ENCODE data around the gene RHOB. TPM values are rescaled to one million over a fixed set of nuclear protein-coding genes. Genes with fewer than 3 reads are reported as not detected.
A peak's percentile ranks its signal among the peaks of the same experiment; 100 is the strongest.

Gene RHOB
- total and polyA plus RNA-seq, 2 of the 13 experiments (the other 11 are each of a cell fraction or from before 2014, with no cell fraction given): 192 to 268 TPM

DNA sequence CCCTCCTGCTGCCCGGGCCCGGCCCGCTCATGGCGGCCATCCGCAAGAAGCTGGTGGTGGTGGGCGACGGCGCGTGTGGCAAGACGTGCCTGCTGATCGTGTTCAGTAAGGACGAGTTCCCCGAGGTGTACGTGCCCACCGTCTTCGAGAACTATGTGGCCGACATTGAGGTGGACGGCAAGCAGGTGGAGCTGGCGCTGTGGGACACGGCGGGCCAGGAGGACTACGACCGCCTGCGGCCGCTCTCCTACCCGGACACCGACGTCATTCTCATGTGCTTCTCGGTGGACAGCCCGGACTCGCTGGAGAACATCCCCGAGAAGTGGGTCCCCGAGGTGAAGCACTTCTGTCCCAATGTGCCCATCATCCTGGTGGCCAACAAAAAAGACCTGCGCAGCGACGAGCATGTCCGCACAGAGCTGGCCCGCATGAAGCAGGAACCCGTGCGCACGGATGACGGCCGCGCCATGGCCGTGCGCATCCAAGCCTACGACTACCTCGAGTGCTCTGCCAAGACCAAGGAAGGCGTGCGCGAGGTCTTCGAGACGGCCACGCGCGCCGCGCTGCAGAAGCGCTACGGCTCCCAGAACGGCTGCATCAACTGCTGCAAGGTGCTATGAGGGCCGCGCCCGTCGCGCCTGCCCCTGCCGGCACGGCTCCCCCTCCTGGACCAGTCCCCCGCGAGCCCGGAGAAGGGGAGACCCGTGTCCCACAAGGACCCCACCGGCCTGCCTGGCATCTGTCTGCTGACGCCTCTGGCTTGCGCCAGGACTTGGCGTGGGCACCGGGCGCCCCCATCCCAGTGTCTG is 767 bp downstream of the RHOB start (continued):
- TF ChIP-seq, protein P1, sequence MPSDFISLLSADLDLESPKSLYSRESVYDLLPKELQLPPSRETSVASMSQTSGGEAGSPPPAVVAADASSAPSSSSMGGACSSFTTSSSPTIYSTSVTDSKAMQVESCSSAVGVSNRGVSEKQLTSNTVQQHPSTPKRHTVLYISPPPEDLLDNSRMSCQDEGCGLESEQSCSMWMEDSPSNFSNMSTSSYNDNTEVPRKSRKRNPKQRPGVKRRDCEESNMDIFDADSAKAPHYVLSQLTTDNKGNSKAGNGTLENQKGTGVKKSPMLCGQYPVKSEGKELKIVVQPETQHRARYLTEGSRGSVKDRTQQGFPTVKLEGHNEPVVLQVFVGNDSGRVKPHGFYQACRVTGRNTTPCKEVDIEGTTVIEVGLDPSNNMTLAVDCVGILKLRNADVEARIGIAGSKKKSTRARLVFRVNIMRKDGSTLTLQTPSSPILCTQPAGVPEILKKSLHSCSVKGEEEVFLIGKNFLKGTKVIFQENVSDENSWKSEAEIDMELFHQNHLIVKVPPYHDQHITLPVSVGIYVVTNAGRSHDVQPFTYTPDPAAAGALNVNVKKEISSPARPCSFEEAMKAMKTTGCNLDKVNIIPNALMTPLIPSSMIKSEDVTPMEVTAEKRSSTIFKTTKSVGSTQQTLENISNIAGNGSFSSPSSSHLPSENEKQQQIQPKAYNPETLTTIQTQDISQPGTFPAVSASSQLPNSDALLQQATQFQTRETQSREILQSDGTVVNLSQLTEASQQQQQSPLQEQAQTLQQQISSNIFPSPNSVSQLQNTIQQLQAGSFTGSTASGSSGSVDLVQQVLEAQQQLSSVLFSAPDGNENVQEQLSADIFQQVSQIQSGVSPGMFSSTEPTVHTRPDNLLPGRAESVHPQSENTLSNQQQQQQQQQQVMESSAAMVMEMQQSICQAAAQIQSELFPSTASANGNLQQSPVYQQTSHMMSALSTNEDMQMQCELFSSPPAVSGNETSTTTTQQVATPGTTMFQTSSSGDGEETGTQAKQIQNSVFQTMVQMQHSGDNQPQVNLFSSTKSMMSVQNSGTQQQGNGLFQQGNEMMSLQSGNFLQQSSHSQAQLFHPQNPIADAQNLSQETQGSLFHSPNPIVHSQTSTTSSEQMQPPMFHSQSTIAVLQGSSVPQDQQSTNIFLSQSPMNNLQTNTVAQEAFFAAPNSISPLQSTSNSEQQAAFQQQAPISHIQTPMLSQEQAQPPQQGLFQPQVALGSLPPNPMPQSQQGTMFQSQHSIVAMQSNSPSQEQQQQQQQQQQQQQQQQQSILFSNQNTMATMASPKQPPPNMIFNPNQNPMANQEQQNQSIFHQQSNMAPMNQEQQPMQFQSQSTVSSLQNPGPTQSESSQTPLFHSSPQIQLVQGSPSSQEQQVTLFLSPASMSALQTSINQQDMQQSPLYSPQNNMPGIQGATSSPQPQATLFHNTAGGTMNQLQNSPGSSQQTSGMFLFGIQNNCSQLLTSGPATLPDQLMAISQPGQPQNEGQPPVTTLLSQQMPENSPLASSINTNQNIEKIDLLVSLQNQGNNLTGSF (CRISPR knock-in tag; IDR thresholded peaks at IDR 0.05): peak; percentile 81; the same call in 1 of the 2 replicates
- TF ChIP-seq, protein P2, sequence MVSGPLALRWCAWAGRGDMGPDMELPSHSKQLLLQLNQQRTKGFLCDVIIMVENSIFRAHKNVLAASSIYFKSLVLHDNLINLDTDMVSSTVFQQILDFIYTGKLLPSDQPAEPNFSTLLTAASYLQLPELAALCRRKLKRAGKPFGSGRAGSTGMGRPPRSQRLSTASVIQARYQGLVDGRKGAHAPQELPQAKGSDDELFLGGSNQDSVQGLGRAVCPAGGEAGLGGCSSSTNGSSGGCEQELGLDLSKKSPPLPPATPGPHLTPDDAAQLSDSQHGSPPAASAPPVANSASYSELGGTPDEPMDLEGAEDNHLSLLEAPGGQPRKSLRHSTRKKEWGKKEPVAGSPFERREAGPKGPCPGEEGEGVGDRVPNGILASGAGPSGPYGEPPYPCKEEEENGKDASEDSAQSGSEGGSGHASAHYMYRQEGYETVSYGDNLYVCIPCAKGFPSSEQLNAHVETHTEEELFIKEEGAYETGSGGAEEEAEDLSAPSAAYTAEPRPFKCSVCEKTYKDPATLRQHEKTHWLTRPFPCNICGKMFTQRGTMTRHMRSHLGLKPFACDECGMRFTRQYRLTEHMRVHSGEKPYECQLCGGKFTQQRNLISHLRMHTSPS (CRISPR knock-in tag; IDR thresholded peaks at IDR 0.05; ENCODE audit: low read depth): 0 out of 2 replicates have a peak, but pooled peaks have one; percentile 15
- TF ChIP-seq ZNF883 (CRISPR knock-in tag; IDR thresholded peaks at IDR 0.05; ENCODE audit: not compliant biosample characterization): peak; percentile 63
- TF ChIP-seq, protein P3, sequence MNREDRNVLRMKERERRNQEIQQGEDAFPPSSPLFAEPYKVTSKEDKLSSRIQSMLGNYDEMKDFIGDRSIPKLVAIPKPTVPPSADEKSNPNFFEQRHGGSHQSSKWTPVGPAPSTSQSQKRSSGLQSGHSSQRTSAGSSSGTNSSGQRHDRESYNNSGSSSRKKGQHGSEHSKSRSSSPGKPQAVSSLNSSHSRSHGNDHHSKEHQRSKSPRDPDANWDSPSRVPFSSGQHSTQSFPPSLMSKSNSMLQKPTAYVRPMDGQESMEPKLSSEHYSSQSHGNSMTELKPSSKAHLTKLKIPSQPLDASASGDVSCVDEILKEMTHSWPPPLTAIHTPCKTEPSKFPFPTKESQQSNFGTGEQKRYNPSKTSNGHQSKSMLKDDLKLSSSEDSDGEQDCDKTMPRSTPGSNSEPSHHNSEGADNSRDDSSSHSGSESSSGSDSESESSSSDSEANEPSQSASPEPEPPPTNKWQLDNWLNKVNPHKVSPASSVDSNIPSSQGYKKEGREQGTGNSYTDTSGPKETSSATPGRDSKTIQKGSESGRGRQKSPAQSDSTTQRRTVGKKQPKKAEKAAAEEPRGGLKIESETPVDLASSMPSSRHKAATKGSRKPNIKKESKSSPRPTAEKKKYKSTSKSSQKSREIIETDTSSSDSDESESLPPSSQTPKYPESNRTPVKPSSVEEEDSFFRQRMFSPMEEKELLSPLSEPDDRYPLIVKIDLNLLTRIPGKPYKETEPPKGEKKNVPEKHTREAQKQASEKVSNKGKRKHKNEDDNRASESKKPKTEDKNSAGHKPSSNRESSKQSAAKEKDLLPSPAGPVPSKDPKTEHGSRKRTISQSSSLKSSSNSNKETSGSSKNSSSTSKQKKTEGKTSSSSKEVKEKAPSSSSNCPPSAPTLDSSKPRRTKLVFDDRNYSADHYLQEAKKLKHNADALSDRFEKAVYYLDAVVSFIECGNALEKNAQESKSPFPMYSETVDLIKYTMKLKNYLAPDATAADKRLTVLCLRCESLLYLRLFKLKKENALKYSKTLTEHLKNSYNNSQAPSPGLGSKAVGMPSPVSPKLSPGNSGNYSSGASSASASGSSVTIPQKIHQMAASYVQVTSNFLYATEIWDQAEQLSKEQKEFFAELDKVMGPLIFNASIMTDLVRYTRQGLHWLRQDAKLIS (CRISPR knock-in tag; IDR thresholded peaks at IDR 0.05): peak; percentile 97
- peak; percentile 89; the same call in 1 of the 2 replicates for TF ChIP-seq SMAD1 (CRISPR knock-in tag; IDR thresholded peaks at IDR 0.05; ENCODE audit: borderline replicate concordance, low read depth)
- TF ChIP-seq ZMYM3 (CRISPR knock-in tag; IDR thresholded peaks at IDR 0.05): 0 out of 2 replicates have a peak, but pooled peaks have one; percentile 28
- TF ChIP-seq REPIN1 (CRISPR knock-in tag; IDR thresholded peaks at IDR 0.05; ENCODE audit: borderline replicate concordance, low read depth): peak; percentile 5
- peak; percentile 93 for TF ChIP-seq ZNF737 (CRISPR knock-in tag; IDR thresholded peaks at IDR 0.05; ENCODE audit: borderline replicate concordance)
- peak; percentile 13; the same call in 1 of the 2 replicates for TF ChIP-seq ZNF234 (CRISPR knock-in tag; conservative IDR thresholded peaks at IDR 0.05)
- 0 out of 2 replicates have a peak, but pooled peaks have one; percentile 14 for TF ChIP-seq HDAC6 (IDR thresholded peaks at IDR 0.05; ENCODE audit: low read depth, low read length)
- 0 out of 2 replicates have a peak, but pooled peaks have one; percentile 33 for TF ChIP-seq ZNF329 (CRISPR knock-in tag; IDR thresholded peaks at IDR 0.05; ENCODE audit: low read depth)
- TF ChIP-seq PRDM4 (CRISPR knock-in tag; IDR thresholded peaks at IDR 0.05; ENCODE audit: borderline replicate concordance): 0 out of 2 replicates have a peak, but pooled peaks have one; percentile 54
